Stimulated activated CD4-positive, alpha-beta T cell treated with anti-CD3 and anti-CD28 coated beads, Interleukin-1b, Interleukin-23, amount 100 ng/mL, for 1 hour (primary cell): ENCODE measurements around the gene HOPX.
"Not testable (repeated sequence)": the region's sequence is repeated elsewhere in the genome, so short reads cannot be mapped to it uniquely, and the experiment has no call there.

Experiments
- DNase-seq, 2 donors: peaks; one replicate each; pipeline ENCODE4 v3.0.0-alpha.2; 2020; ENCODE audit warnings: low read depth in 2 of 2

The HOPX gene

GRCh38 chr4:56626963-56627362 is 54.1 kb downstream of the HOPX start:
- DNase-seq: no peak

- DNase-seq: no peak
Observed at GRCh38 chr4:56626420-56626819, 54.7 kb downstream of the HOPX start.

- no peak for DNase-seq
Observed at GRCh38 chr4:56622176-56622575, 58.9 kb downstream of the HOPX start.

- DNase-seq: no peak
Observed at GRCh38 chr4:56619816-56620215, 61.3 kb downstream of the HOPX start.

GRCh38 chr4:56619160-56619559 is 61.9 kb downstream of the HOPX start:
- DNase-seq: no peak

GRCh38 chr4:56618734-56619133 is 62.4 kb downstream of the HOPX start:
- DNase-seq: no peak

- no peak for DNase-seq
Observed at GRCh38 chr4:56613101-56613862, 67.8 kb downstream of the HOPX start.

- no peak for DNase-seq
Observed at GRCh38 chr4:56612282-56612681, 68.8 kb downstream of the HOPX start.

- no peak for DNase-seq
Observed at GRCh38 chr4:56611501-56611900, 69.6 kb downstream of the HOPX start.

- DNase-seq: not testable (repeated sequence)
Observed at GRCh38 chr4:56610170-56610569, 70.9 kb downstream of the HOPX start.

GRCh38 chr4:56607926-56608325 is 73.2 kb downstream of the HOPX start:
- no peak for DNase-seq

GRCh38 chr4:56606385-56606784 is 74.7 kb downstream of the HOPX start:
- DNase-seq: no peak

- not testable (repeated sequence) for DNase-seq
Observed at GRCh38 chr4:56605464-56605863, 75.6 kb downstream of the HOPX start.

- no peak for DNase-seq
Observed at GRCh38 chr4:56603297-56603696, 77.8 kb downstream of the HOPX start.
